ENCODE results near the gene HS3ST3A1.
A peak's percentile ranks its signal among the peaks of the same experiment; 100 is the strongest.
"Not testable (repeated sequence)": the region's sequence is repeated elsewhere in the genome, so short reads cannot be mapped to it uniquely, and the experiment has no call there.

HS3ST3A1 gene

GRCh38 chr17:13534946-13535345 is 66.8 kb downstream of the HS3ST3A1 start:
- DNase-seq, result no peak

- DNase-seq, result no peak
These were observed 70.0 kb downstream of the HS3ST3A1 start for GRCh38 chr17:13531721-13532120.

GRCh38 chr17:13525876-13526275 is 75.9 kb downstream of the HS3ST3A1 start:
- DNase-seq, result no peak

- no peak for DNase-seq
These were observed 78.6 kb downstream of the HS3ST3A1 start for GRCh38 chr17:13523164-13523563.

GRCh38 chr17:13522749-13523148 is 79.0 kb downstream of the HS3ST3A1 start:
- no peak for DNase-seq

- no peak for DNase-seq
These were observed 79.9 kb downstream of the HS3ST3A1 start for GRCh38 chr17:13521784-13522183.

- DNase-seq, result no peak
These were observed 80.7 kb downstream of the HS3ST3A1 start for GRCh38 chr17:13520899-13521572.

- no peak for DNase-seq
These were observed 83.3 kb downstream of the HS3ST3A1 start for GRCh38 chr17:13518261-13519000.

GRCh38 chr17:13513039-13513405 is 88.7 kb downstream of the HS3ST3A1 start:
- no peak for DNase-seq

- DNase-seq, result no peak
These were observed 91.7 kb downstream of the HS3ST3A1 start for GRCh38 chr17:13510062-13510461.

- no peak for DNase-seq
These were observed 92.2 kb downstream of the HS3ST3A1 start for GRCh38 chr17:13509527-13509926.

- DNase-seq, result peak in 2 of 3 donors; percentile 9 to 30
These were observed 92.8 kb downstream of the HS3ST3A1 start for GRCh38 chr17:13508896-13509295.

GRCh38 chr17:13503526-13503925 is 98.2 kb downstream of the HS3ST3A1 start:
- no peak for DNase-seq

GRCh38 chr17:13502263-13502662 is 99.5 kb downstream of the HS3ST3A1 start:
- no peak for DNase-seq

GRCh38 chr17:13500947-13501346 is 100.8 kb downstream of the HS3ST3A1 start:
- no peak for DNase-seq

- no peak for DNase-seq
These were observed 103.5 kb downstream of the HS3ST3A1 start for GRCh38 chr17:13498184-13498583.

GRCh38 chr17:13496553-13497056 is 105.1 kb downstream of the HS3ST3A1 start:
- not testable (repeated sequence) for DNase-seq

- no peak for DNase-seq
These were observed 106.3 kb downstream of the HS3ST3A1 start for GRCh38 chr17:13495423-13495822.

GRCh38 chr17:13492737-13493122 is 109.0 kb downstream of the HS3ST3A1 start:
- DNase-seq, result no peak

- DNase-seq, result peak; percentile 14 to 62 (median 24)
These were observed 109.6 kb downstream of the HS3ST3A1 start for GRCh38 chr17:13491916-13492736.

- DNase-seq, result peak; percentile 5 to 53 (median 33)
These were observed 110.2 kb downstream of the HS3ST3A1 start for GRCh38 chr17:13491491-13491890.

GRCh38 chr17:13490906-13491482 is 110.7 kb downstream of the HS3ST3A1 start:
- no peak for DNase-seq

- DNase-seq, result no peak
These were observed 111.3 kb downstream of the HS3ST3A1 start for GRCh38 chr17:13490427-13490826.

All from suppressor macrophage treated with lipopolysaccharide for 1 hour (primary cell).